MM.1S (cell line): ENCODE data around the gene LIPK.

ENCODE experiments used
- DNase-seq: peaks from one replicate; pipeline ENCODE4 v3.0.0-alpha.2; 2015
- H2AFZ ChIP-seq: fragments of 300-600 bp; sonication (generic); 2 replicates; pipeline ENCODE4 v1.6.0; 2016; ENCODE audit warnings: antibody characterized with exemption, low read length
- H3F3A ChIP-seq: fragments of 300-600 bp; sonication (generic); 2 replicates; pipeline ENCODE4 v1.6.1; 2016; ENCODE audit warnings: mild to moderate bottlenecking, antibody characterized with exemption, low read length, moderate library complexity, mixed read lengths; ENCODE audit not compliant: insufficient read depth
- H3K27ac ChIP-seq: fragments of 300-600 bp; sonication (generic); 2 replicates; pipeline ENCODE4 v1.5.1; 2016; ENCODE audit warnings: mild to moderate bottlenecking, low read length
- H3K27me3 ChIP-seq: fragments of 300-600 bp; sonication (generic); replicated peaks from 2 replicates; pipeline ENCODE4 v1.6.0; 2016; ENCODE audit warnings: low read length; ENCODE audit not compliant: insufficient read depth
- H3K36me3 ChIP-seq: fragments of 300-600 bp; sonication (generic); replicated peaks from 2 replicates; pipeline ENCODE4 v1.6.1; 2016; ENCODE audit warnings: mild to moderate bottlenecking, low read length, mixed read lengths; ENCODE audit not compliant: insufficient read depth
- H3K4me1 ChIP-seq: fragments of 300-600 bp; sonication (generic); 2 replicates; pipeline ENCODE4 v1.6.1; 2016; ENCODE audit warnings: low read length, mixed read lengths
- H3K4me2 ChIP-seq: fragments of 300-600 bp; sonication (generic); 2 replicates; pipeline ENCODE4 v1.6.0; 2016; ENCODE audit warnings: low read depth, low read length
- H3K4me3 ChIP-seq: fragments of 300-600 bp; sonication (generic); 2 replicates; pipeline ENCODE4 v1.5.1; 2016; ENCODE audit warnings: low read length, mixed read lengths
- H3K79me2 ChIP-seq: fragments of 300-600 bp; sonication (generic); 2 replicates; pipeline ENCODE4 v1.6.1; 2016; ENCODE audit warnings: mixed run types, low read length, mixed read lengths
- H3K9ac ChIP-seq: fragments of 300-600 bp; sonication (generic); 2 replicates; pipeline ENCODE4 v1.6.1; 2016; ENCODE audit warnings: low read length, mixed read lengths
- H3K9me2 ChIP-seq: fragments of 300-600 bp; sonication (generic); replicated peaks from 2 replicates; pipeline ENCODE4 v1.6.1; 2016; ENCODE audit warnings: mild to moderate bottlenecking, low read length, mixed read lengths; ENCODE audit not compliant: insufficient read depth
- H3K9me3 ChIP-seq: fragments of 300-600 bp; sonication (generic); replicated peaks from 2 replicates; pipeline ENCODE4 v1.6.1; 2016; ENCODE audit warnings: mild to moderate bottlenecking, low read length, mixed read lengths; ENCODE audit not compliant: insufficient read depth
- H4K20me1 ChIP-seq: fragments of 300-600 bp; sonication (generic); 2 replicates; pipeline ENCODE4 v1.6.1; 2016; ENCODE audit warnings: mild to moderate bottlenecking, low read length, moderate library complexity, mixed read lengths; ENCODE audit not compliant: insufficient read depth
- EZH2 ChIP-seq: fragments of 300-600 bp; sonication (generic); optimal IDR thresholded peaks from 2 replicates; pipeline ENCODE3; 2017; ENCODE audit warnings: low read depth, mild to moderate bottlenecking, antibody characterized with exemption, low read length, mixed read lengths
- EZH2phosphoT487 ChIP-seq: fragments of 300-600 bp; sonication (generic); IDR thresholded peaks from 2 replicates; pipeline ENCODE4 v1.6.1; 2018; ENCODE audit warnings: antibody characterized with exemption, low read length
- TF ChIP-seq, protein P1 (sequence below): fragments of 300-600 bp; sonication (generic); IDR thresholded peaks from 2 replicates; pipeline ENCODE4 v1.5.1; 2016; ENCODE audit warnings: antibody characterized with exemption, low read length, mixed read lengths

LIPK gene, protein sequence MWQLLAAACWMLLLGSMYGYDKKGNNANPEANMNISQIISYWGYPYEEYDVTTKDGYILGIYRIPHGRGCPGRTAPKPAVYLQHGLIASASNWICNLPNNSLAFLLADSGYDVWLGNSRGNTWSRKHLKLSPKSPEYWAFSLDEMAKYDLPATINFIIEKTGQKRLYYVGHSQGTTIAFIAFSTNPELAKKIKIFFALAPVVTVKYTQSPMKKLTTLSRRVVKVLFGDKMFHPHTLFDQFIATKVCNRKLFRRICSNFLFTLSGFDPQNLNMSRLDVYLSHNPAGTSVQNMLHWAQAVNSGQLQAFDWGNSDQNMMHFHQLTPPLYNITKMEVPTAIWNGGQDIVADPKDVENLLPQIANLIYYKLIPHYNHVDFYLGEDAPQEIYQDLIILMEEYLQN

DNA sequence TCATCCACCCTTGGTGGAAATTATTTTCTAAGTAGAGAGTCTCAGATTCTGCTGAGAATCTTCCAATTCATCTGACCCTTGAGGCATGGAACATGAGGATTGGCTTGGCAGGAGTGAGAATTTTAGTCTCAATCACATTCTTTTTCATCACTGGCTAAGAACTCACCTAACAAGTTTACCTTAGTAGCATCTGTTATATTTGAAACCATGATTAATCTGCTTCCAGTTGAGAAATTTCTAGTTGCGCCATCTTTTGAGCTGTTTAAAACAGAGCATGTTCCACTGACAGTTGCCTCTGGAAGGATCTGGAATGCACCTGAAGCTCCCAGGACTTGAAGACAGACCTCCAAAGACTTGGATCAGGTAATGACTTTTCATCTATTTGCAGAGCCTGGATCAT lies at the start of gene LIPK:
TSS of gene LIPK (plus strand) at position 292 of the 400 bp plus-strand sequence. CDS start 18,295 bp downstream, outside the sequence.
- Histone ChIP-seq H4K20me1 (no peaks in the 10 kb centered on the region), H3K4me3 (no peak within 1 kb of the TSS), H3K9me2 (no peaks in the 10 kb centered on the region), H3K79me2 (no peaks in the 10 kb centered on the region), H3K27me3 (no peaks in the 10 kb centered on the region), H3K4me2 (no peak within 1 kb of the TSS), H3F3A (no peaks in the 10 kb centered on the region), H3K9ac (no peak within 1 kb of the TSS), H3K36me3 (no peaks in the 10 kb centered on the region), H3K4me1 (no peaks in the 10 kb centered on the region), H2AFZ (no peak within 1 kb of the TSS), H3K9me3 (no peaks in the 10 kb centered on the region), H3K27ac (no peak within 1 kb of the TSS)
- DNase-seq: no peak
- TF ChIP-seq EZH2 (no peak), EZH2phosphoT487 (no peak)
- TF ChIP-seq, protein P1, sequence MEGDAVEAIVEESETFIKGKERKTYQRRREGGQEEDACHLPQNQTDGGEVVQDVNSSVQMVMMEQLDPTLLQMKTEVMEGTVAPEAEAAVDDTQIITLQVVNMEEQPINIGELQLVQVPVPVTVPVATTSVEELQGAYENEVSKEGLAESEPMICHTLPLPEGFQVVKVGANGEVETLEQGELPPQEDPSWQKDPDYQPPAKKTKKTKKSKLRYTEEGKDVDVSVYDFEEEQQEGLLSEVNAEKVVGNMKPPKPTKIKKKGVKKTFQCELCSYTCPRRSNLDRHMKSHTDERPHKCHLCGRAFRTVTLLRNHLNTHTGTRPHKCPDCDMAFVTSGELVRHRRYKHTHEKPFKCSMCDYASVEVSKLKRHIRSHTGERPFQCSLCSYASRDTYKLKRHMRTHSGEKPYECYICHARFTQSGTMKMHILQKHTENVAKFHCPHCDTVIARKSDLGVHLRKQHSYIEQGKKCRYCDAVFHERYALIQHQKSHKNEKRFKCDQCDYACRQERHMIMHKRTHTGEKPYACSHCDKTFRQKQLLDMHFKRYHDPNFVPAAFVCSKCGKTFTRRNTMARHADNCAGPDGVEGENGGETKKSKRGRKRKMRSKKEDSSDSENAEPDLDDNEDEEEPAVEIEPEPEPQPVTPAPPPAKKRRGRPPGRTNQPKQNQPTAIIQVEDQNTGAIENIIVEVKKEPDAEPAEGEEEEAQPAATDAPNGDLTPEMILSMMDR: no peak

DNA sequence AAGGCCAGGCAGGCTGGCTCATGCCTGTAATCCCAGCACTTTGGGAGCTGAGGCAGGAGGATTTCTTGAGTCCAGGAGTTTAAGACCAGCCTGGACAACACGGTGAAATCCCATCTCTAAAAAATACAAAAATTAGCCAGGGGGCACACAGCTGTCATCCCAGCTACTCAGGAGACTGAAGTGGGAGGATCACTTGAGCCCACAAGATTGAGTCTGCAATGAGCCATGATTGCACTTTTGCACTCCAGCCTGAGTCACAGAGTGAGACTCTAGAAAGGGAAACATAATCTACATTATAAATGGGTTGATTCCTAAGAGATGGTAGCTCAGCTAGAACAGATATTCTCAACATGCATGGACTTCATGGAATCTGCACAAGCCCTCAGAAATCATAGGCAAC lies 48.1 kb upstream of the LIPK start:
- Histone ChIP-seq H3K4me3 (no peak overlapping the region), H3K9me2 (no peaks in the 10 kb centered on the region), H3K9ac (no peak overlapping the region), H3K4me1 (no peaks in the 10 kb centered on the region), H2AFZ (no peak overlapping the region), H3K79me2 (no peaks in the 10 kb centered on the region), H3K4me2 (no peak overlapping the region), H3F3A (no peaks in the 10 kb centered on the region), H3K36me3 (no peaks in the 10 kb centered on the region), H3K9me3 (no peaks in the 10 kb centered on the region), H3K27me3 (no peaks in the 10 kb centered on the region), H4K20me1 (no peaks in the 10 kb centered on the region), H3K27ac (no peak overlapping the region)
- TF ChIP-seq EZH2: no peak
- no peak for TF ChIP-seq EZH2phosphoT487
- TF ChIP-seq, protein P1: no peak
- no peak for DNase-seq

GRCh38 chr10:88659725-88660597 lies 46.1 kb upstream of the LIPK start:
- TF ChIP-seq, protein P1: no peak
- no peak for TF ChIP-seq EZH2phosphoT487
- TF ChIP-seq EZH2: no peak
- H3K27ac ChIP-seq: no peak overlapping the region
- no peak overlapping the region for H2AFZ ChIP-seq

More at GRCh38 chr10:88659725-88660597, 46.1 kb upstream of the LIPK start:
- no peak overlapping the region for H3K4me2 ChIP-seq
- no peaks in the 10 kb centered on the region for H3K27me3 ChIP-seq
- H3K9ac ChIP-seq: no peak overlapping the region
- no peaks in the 10 kb centered on the region for H4K20me1 ChIP-seq
- DNase-seq: no peak
- H3K4me1 ChIP-seq: no peaks in the 10 kb centered on the region
- no peaks in the 10 kb centered on the region for H3K9me2 ChIP-seq
- no peaks in the 10 kb centered on the region for H3K79me2 ChIP-seq
- no peaks in the 10 kb centered on the region for H3K36me3 ChIP-seq
- no peak overlapping the region for H3K4me3 ChIP-seq
- no peaks in the 10 kb centered on the region for H3F3A ChIP-seq
- no peaks in the 10 kb centered on the region for H3K9me3 ChIP-seq
